ENCODE data around the gene ADCY9. TPM values are rescaled to one million over a fixed set of nuclear protein-coding genes. Genes with fewer than 3 reads are reported as not detected.

The ADCY9 gene
- total and polyA plus RNA-seq, 2 donors from 2014 or later = 6.8 to 23.7 TPM

DNA sequence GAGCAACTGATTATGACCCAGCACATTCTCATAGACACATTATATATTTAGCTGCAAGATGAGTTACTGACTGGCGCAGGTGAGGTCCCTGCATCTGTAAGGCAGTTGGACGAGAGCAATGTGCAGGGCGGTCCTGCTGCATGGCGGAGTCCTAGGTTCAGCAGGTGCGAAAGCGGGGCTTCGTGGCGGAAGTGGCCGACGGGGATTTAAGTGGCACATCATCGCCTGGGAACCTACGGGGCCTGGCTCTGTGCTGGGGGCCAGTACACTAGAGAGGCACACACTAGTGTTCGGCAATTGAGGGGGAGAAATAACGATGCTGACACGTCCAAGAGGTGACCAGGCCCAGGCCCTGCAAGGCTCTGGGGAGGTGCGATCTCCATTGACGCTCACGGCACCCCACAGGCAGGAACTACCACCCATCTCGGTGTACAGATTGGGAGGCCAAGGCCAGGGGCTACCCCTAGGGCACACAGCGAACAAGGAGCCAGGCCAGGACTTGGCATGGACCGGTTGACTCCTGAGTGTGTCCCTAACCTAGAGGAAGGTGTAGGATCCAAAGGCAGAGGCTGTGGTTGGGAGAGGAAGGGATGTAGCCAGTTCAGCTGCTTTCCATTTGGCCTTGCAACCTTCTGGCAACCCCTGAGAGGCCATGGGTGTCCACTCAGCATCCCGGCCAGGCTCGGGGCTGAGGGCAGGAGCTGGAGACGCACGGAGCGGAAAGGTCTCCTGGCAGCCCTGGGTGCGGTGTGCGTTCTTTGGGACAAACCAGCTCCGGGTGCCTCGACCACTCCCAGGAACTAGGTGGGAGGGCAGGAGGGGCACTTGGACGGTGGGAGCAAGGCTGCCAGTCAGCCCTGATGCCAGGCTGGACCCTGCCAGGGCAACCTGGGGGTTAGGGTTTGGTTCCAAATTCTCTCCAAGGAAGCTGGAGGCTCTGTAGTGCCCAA lies 131.9 kb downstream of the ADCY9 start:
- Histone ChIP-seq H3K27me3 (ENCODE audit: control insufficient read depth, insufficient read depth, low read length) (no peaks in the 10 kb centered on the region), H3K9me3 (ENCODE audit: control insufficient read depth in 2 of 3, insufficient read depth in 1 of 3, low read length in 3 of 3) (no peaks in the 10 kb centered on the region), H3K36me3 (ENCODE audit: control insufficient read depth in 2 of 3, insufficient read depth in 3 of 3, low read length in 3 of 3) (peaks cover 0 to 3% (median 0%) of the 10 kb centered on the region in 3 donors), H3K9ac (ENCODE audit: low read length in 3 of 3) (no peak overlapping the region), H3K4me1 (ENCODE audit: control insufficient read depth in 2 of 3, insufficient read depth in 2 of 3, low read depth in 1 of 3, low read length in 3 of 3) (no peaks in the 10 kb centered on the region), H3K27ac (ENCODE audit: low read depth in 2 of 2, low read length in 2 of 2) (no peak overlapping the region), H3K4me3 (ENCODE audit: low read length in 3 of 3) (no peak overlapping the region)
- no peak for TF ChIP-seq CTCF (IDR thresholded peaks at IDR 0.05; ENCODE audit: borderline replicate concordance, extremely low read depth, insufficient read depth)
- intact Hi-C loops (cut with DNase I) = loop anchor here (10.0 kb wide), 1 partner anchor 280 kb away; no protein-coding TSS in a partner anchor
- peak in 1 of 5 donors; percentile 58 for DNase-seq
- FAIRE-seq = no peak

GRCh38 chr16:3983081-3983520 lies 133.1 kb downstream of the ADCY9 start:
- no peaks in the 10 kb centered on the region for H3K9me3 ChIP-seq (ENCODE audit: control insufficient read depth in 2 of 3, insufficient read depth in 1 of 3, low read length in 3 of 3)
- intact Hi-C loops (cut with DNase I) = loop anchor here (10.0 kb wide), 1 partner anchor 282 kb away; no protein-coding TSS in a partner anchor
- DNase-seq = peak in 4 of 5 donors; percentile 90 to 93 (median 90)
- H3K4me1 ChIP-seq (ENCODE audit: control insufficient read depth in 2 of 3, insufficient read depth in 2 of 3, low read depth in 1 of 3, low read length in 3 of 3) = no peaks in the 10 kb centered on the region
- H3K9ac ChIP-seq (ENCODE audit: low read length in 3 of 3) = no peak overlapping the region
- H3K4me3 ChIP-seq (ENCODE audit: low read length in 3 of 3) = no peak overlapping the region
- H3K27ac ChIP-seq (ENCODE audit: low read depth in 2 of 2, low read length in 2 of 2) = no peak overlapping the region
- H3K27me3 ChIP-seq (ENCODE audit: control insufficient read depth, insufficient read depth, low read length) = no peaks in the 10 kb centered on the region
- no peak for FAIRE-seq
- peak; percentile 61 for TF ChIP-seq CTCF (IDR thresholded peaks at IDR 0.05; ENCODE audit: borderline replicate concordance, extremely low read depth, insufficient read depth)
- peaks cover 0 to 3% (median 2%) of the 10 kb centered on the region in 3 donors for H3K36me3 ChIP-seq (ENCODE audit: control insufficient read depth in 2 of 3, insufficient read depth in 3 of 3, low read length in 3 of 3)

GRCh38 chr16:3982216-3982615 lies 134.0 kb downstream of the ADCY9 start:
- Histone ChIP-seq H3K27ac (ENCODE audit: low read depth in 2 of 2, low read length in 2 of 2) (no peak overlapping the region), H3K9me3 (ENCODE audit: control insufficient read depth in 2 of 3, insufficient read depth in 1 of 3, low read length in 3 of 3) (no peaks in the 10 kb centered on the region), H3K9ac (ENCODE audit: low read length in 3 of 3) (no peak overlapping the region), H3K36me3 (ENCODE audit: control insufficient read depth in 2 of 3, insufficient read depth in 3 of 3, low read length in 3 of 3) (peaks cover 0 to 6% (median 4%) of the 10 kb centered on the region in 3 donors), H3K4me1 (ENCODE audit: control insufficient read depth in 2 of 3, insufficient read depth in 2 of 3, low read depth in 1 of 3, low read length in 3 of 3) (no peaks in the 10 kb centered on the region), H3K27me3 (ENCODE audit: control insufficient read depth, insufficient read depth, low read length) (no peaks in the 10 kb centered on the region), H3K4me3 (ENCODE audit: low read length in 3 of 3) (no peak overlapping the region)
- no peak for TF ChIP-seq CTCF (IDR thresholded peaks at IDR 0.05; ENCODE audit: borderline replicate concordance, extremely low read depth, insufficient read depth)
- intact Hi-C loops (cut with DNase I) = loop anchor here (10.0 kb wide), 1 partner anchor 283 kb away; no protein-coding TSS in a partner anchor
- FAIRE-seq = no peak
- peak in 1 of 5 donors; percentile 65 for DNase-seq

All from kidney (tissue), 14 donors.